ENCODE data around the gene SYCE3.

DNA sequence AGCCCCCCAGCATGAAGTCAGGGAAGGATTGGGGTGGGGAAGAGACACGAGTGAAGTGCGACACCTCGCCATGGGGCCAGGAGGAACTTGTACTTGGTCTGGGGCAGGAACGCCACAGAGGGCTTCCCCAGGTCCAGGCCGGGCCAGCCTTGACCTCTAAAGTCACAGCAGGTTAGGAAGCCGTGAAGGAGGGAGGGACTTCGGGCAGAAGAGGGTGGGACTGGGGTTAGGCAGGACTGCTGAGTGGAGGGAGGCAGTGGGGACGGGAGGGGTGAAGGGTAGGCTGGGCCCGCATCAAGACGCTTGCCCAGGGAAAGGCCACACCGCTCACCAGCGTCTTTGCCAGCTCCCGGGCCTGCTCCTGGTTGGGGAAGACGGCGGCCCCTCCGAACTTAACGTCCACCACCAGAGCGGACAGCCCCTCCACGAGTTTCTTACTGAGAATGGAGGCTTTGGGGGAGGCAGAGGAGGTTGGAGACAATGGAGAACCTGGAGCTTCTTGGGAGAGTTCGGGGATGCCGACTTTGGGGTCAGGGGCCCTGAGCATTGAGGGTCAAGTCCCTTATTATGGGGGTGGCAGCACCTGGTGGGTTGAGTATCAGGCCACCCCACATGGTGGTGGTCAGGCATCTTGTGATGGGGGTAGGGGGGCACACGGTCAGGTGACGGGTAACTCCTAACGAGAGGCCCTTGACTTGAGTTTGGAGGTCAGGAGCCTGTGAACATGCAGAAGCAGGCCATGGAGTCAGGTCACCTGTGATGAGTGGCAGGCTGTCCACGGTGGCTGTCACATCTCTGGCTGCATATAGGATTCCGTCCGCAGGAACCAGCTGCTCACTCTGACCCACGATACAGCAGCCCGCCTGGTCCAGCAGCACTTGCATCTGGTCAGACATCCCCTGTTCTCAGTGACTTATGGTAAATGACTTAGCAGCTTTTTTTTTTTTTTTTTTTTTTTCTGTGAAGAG is 35.6 kb downstream of the SYCE3 start:
- TF ChIP-seq ZNF274 (IDR thresholded peaks at IDR 0.05; ENCODE audit: low read depth, low read length) (no peak), SUZ12 (IDR thresholded peaks at IDR 0.05; ENCODE audit: extremely low read depth, insufficient read depth, insufficient read length) (no peak), YY1 (IDR thresholded peaks at IDR 0.05; ENCODE audit: insufficient read depth, insufficient read length) (no peak)

Data from NT2/D1 (cell line).